Activated CD4-positive, alpha-beta T cell treated with anti-CD3 and anti-CD28 coated beads, Interleukin-2, Interleukin-4, amounts not matched to agents 100 ng/mL and 50 ng/mL, durations not matched to agents 16 hours and 8 hours (primary cell): Measurements from ENCODE around the gene OR10K2.
A peak's percentile ranks its signal among the peaks of the same experiment; 100 is the strongest.

Experiments
- DNase-seq: peaks from one replicate; pipeline ENCODE4 v3.0.0-alpha.2; 2020; ENCODE audit warnings: low spot score

The OR10K2 gene

GRCh38 chr1:158371188-158371953 lies 54.7 kb downstream of the OR10K2 start:
- DNase-seq: peak; percentile 47
